SK-N-SH treated with all-trans-retinoic acid at 6 μM for 48 hours (cell line): Measurements from ENCODE around the gene PEPD.

Experiments
- ARNTL ChIP-seq: fragments of 450-650 bp; formaldehyde crosslinking; IDR thresholded peaks from 2 replicates; pipeline ENCODE4 v1.5.0; 2020; ENCODE audit warnings: low read depth, mild to moderate bottlenecking, moderate library complexity, borderline replicate concordance
- PPARA ChIP-seq: fragments of 250-450 bp; sonication (Bioruptor Pico); IDR thresholded peaks from 2 replicates; pipeline ENCODE4 v1.5.0; 2020; ENCODE audit warnings: mild to moderate bottlenecking, borderline replicate concordance

GRCh38 chr19:33373453-33374235, 147.9 kb downstream of the PEPD start, which contains the start of gene CEBPG:
- TF ChIP-seq PPARA (no peak), ARNTL (CRISPR knock-in tag) (no peak)
